SU-DHL-6 (cell line): ENCODE data around the gene COL25A1.
"Not testable (repeated sequence)": the region's sequence is repeated elsewhere in the genome, so short reads cannot be mapped to it uniquely, and the experiment has no call there.

Source experiments
- H2AFZ ChIP-seq: fragments of 200-600 bp; sonication (generic); 2 replicates; pipeline ENCODE4 v1.6.1; 2014; ENCODE audit warnings: low read depth, mild to moderate bottlenecking, moderate library complexity, mixed read lengths, antibody characterized with exemption, low read length; ENCODE audit not compliant: severe bottlenecking
- H3F3A ChIP-seq: fragments of 200-600 bp; shearing (Covaris generic); 2 replicates; pipeline ENCODE4 v1.6.0; 2016; ENCODE audit warnings: antibody characterized with exemption, mild to moderate bottlenecking; ENCODE audit not compliant: insufficient read depth
- H3K27ac ChIP-seq: fragments of 200-600 bp; sonication (generic); 2 replicates; pipeline ENCODE4 v1.5.1; 2016; ENCODE audit warnings: low read depth, mild to moderate bottlenecking, low read length, moderate library complexity, mixed read lengths
- H3K27me3 ChIP-seq: fragments of 200-600 bp; sonication (generic), shearing (Covaris generic); 2 replicates; pipeline ENCODE4 v1.6.0; 2014; ENCODE audit warnings: mild to moderate bottlenecking, low read length
- H3K36me3 ChIP-seq: fragments of 200-600 bp; sonication (generic); 2 replicates; pipeline ENCODE4 v1.6.1; 2014; ENCODE audit warnings: mild to moderate bottlenecking, low read length, mixed read lengths
- H3K4me2 ChIP-seq: fragments of 300-600, 200-600 bp; shearing (Covaris generic), sonication (generic); 2 replicates; pipeline ENCODE4 v1.6.0; 2014; ENCODE audit warnings: low read length, low read depth, mild to moderate bottlenecking; ENCODE audit not compliant: poor library complexity, severe bottlenecking
- H3K4me3 ChIP-seq: fragments of 200-600 bp; sonication (generic); 2 replicates; pipeline ENCODE4 v1.5.1; 2014; ENCODE audit warnings: antibody characterized with exemption, low read length, mild to moderate bottlenecking, mixed read lengths; ENCODE audit not compliant: insufficient read depth, poor library complexity, severe bottlenecking
- H3K79me2 ChIP-seq: fragments of 200-600 bp; sonication (generic); 2 replicates; pipeline ENCODE4 v1.6.1; 2014; ENCODE audit warnings: mild to moderate bottlenecking, low read length, moderate library complexity; ENCODE audit not compliant: insufficient read depth
- H3K9ac ChIP-seq: fragments of 200-600 bp; sonication (generic); 2 replicates; pipeline ENCODE4 v1.7.0; 2014; ENCODE audit warnings: mild to moderate bottlenecking, low read length
- H3K9me2 ChIP-seq: fragments of 200-600 bp; sonication (generic); replicated peaks from 2 replicates; pipeline ENCODE4 v1.6.1; 2014; ENCODE audit warnings: low read length; ENCODE audit not compliant: insufficient read depth
- H3K9me3 ChIP-seq: fragments of 200-600 bp; sonication (generic); 2 replicates; pipeline ENCODE4 v1.6.1; 2014; ENCODE audit warnings: low read length, mixed read lengths; ENCODE audit not compliant: insufficient read depth
- H4K20me1 ChIP-seq: fragments of 200-600 bp; sonication (generic); 2 replicates; pipeline ENCODE4 v1.6.1; 2014; ENCODE audit warnings: low read depth, mild to moderate bottlenecking, antibody characterized with exemption, low read length, moderate library complexity, mixed read lengths
- CTCF ChIP-seq: fragments of 200-600 bp; sonication (generic); IDR thresholded peaks from one replicate; pipeline ENCODE4 v1.5.1; 2017; ENCODE audit warnings: antibody characterized with exemption, mild to moderate bottlenecking, low read length, moderate library complexity; ENCODE audit not compliant: insufficient read depth, poor library complexity, severe bottlenecking
- EZH2phosphoT487 ChIP-seq: fragments of 200-600 bp; sonication (generic), shearing (Covaris generic); conservative IDR thresholded peaks from 2 replicates; pipeline ENCODE4 v1.6.1; 2018; ENCODE audit warnings: mild to moderate bottlenecking, antibody characterized with exemption, low read length, moderate library complexity, mixed read lengths

The COL25A1 gene

GRCh38 chr4:109146499-109146898, 156.0 kb downstream of the COL25A1 start:
- no peak overlapping the region for H2AFZ ChIP-seq
- TF ChIP-seq EZH2phosphoT487 (no peak), CTCF (no peak)
- no peaks in the 10 kb centered on the region for H3K79me2 ChIP-seq
- H3K27me3 ChIP-seq, result no peaks in the 10 kb centered on the region
- H3K9me2 ChIP-seq, result no peaks in the 10 kb centered on the region
- H3K9me3 ChIP-seq, result no peaks in the 10 kb centered on the region
- no peak overlapping the region for H3K27ac ChIP-seq
- H3F3A ChIP-seq, result no peaks in the 10 kb centered on the region
- no peak overlapping the region for H3K4me2 ChIP-seq
- no peaks in the 10 kb centered on the region for H4K20me1 ChIP-seq
- no peaks in the 10 kb centered on the region for H3K36me3 ChIP-seq
- no peak overlapping the region for H3K4me3 ChIP-seq
- no peak overlapping the region for H3K9ac ChIP-seq

- H3K9ac ChIP-seq, H3F3A ChIP-seq, H2AFZ ChIP-seq, H3K27ac ChIP-seq, H4K20me1 ChIP-seq, H3K9me2 ChIP-seq, H3K27me3 ChIP-seq, H3K4me2 ChIP-seq, H3K36me3 ChIP-seq, H3K79me2 ChIP-seq, H3K4me3 ChIP-seq, H3K9me3 ChIP-seq: not testable (repeated sequence)
Measured at GRCh38 chr4:109138125-109138524, 164.3 kb downstream of the COL25A1 start.

GRCh38 chr4:109134921-109135320, 167.5 kb downstream of the COL25A1 start:
- H3K9ac ChIP-seq, result no peak overlapping the region
- no peaks in the 10 kb centered on the region for H3K9me3 ChIP-seq
- no peaks in the 10 kb centered on the region for H3F3A ChIP-seq
- no peaks in the 10 kb centered on the region for H3K36me3 ChIP-seq
- H3K4me3 ChIP-seq, result no peak overlapping the region
- H3K27me3 ChIP-seq, result no peaks in the 10 kb centered on the region
- no peaks in the 10 kb centered on the region for H4K20me1 ChIP-seq
- TF ChIP-seq CTCF, result no peak
- no peak for TF ChIP-seq EZH2phosphoT487
- H3K4me2 ChIP-seq, result no peak overlapping the region
- H3K27ac ChIP-seq, result no peak overlapping the region
- H2AFZ ChIP-seq, result no peak overlapping the region
- no peaks in the 10 kb centered on the region for H3K9me2 ChIP-seq
- H3K79me2 ChIP-seq, result no peaks in the 10 kb centered on the region

GRCh38 chr4:109134268-109134667, 168.2 kb downstream of the COL25A1 start:
- no peaks in the 10 kb centered on the region for H4K20me1 ChIP-seq
- H3K9ac ChIP-seq, result no peak overlapping the region
- no peaks in the 10 kb centered on the region for H3K9me3 ChIP-seq
- no peaks in the 10 kb centered on the region for H3K79me2 ChIP-seq
- H3K4me2 ChIP-seq, result no peak overlapping the region
- H3K36me3 ChIP-seq, result no peaks in the 10 kb centered on the region
- no peaks in the 10 kb centered on the region for H3K27me3 ChIP-seq
- no peak overlapping the region for H3K4me3 ChIP-seq
- no peak overlapping the region for H2AFZ ChIP-seq
- no peaks in the 10 kb centered on the region for H3K9me2 ChIP-seq
- no peaks in the 10 kb centered on the region for H3F3A ChIP-seq
- no peak overlapping the region for H3K27ac ChIP-seq
- TF ChIP-seq CTCF (no peak), EZH2phosphoT487 (no peak)
